KOPT-K1 (cell line): ENCODE results near the gene EPHA4.

Experiments
- H3K27ac ChIP-seq: fragments of 200-600 bp; sonication (generic); 2 replicates; pipeline ENCODE4 v1.5.1; 2016; ENCODE audit warnings: antibody characterized with exemption, mild to moderate bottlenecking, low read depth, low read length; ENCODE audit not compliant: poor library complexity, severe bottlenecking
- H3K36me3 ChIP-seq: fragments of 200-600 bp; sonication (generic); 2 replicates; pipeline ENCODE4 v1.5.1; 2017; ENCODE audit warnings: antibody characterized with exemption, mild to moderate bottlenecking, low read length, moderate library complexity; ENCODE audit not compliant: insufficient read depth
- H3K9me3 ChIP-seq: fragments of 200-600 bp; sonication (generic); 2 replicates; pipeline ENCODE4 v1.5.1; 2017; ENCODE audit warnings: antibody characterized with exemption, low read length, mild to moderate bottlenecking; ENCODE audit not compliant: insufficient read depth, poor library complexity, severe bottlenecking

EPHA4 gene

DNA sequence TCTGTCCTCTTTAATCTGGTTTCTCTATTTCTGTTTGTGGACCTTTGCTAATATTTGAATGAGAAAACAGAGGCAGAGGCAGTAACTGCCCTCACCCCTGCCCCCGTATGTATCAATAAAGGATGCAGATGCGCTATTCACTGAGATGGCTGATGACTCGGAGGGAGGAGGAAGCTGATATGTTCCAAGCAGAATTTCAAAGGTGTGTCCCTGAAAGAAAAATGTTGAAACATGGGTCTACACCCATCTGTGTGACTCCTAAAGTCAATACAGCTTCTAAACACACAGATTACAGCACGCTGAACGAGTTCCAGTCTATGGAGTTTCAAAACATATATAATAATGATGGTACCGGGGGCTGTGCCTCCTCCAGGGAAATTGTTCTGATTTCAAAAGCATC is 38.8 kb downstream of the EPHA4 start:
- no peak overlapping the region for H3K27ac ChIP-seq
- no peaks in the 10 kb centered on the region for H3K9me3 ChIP-seq
- H3K36me3 ChIP-seq, result no peaks in the 10 kb centered on the region

DNA sequence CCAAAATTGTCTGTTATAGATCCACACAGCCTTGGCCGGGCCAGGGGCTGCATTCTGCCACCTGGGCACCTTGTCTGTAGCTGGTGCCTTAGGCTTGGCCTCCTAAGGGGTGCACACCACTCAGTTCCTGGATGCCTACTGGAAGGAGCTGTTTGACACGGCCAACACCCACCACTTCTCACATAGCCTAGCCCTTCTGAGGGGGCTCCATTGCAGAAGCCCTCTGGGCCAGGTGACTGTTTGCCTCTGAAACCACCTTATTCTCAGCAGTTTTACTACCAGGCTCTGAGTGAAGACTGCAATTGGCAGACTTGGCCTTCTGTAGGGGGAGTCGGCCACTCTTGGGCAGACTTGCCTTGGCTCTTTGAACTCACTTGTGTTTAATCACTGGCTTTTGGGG is 39.5 kb downstream of the EPHA4 start:
- Histone ChIP-seq H3K27ac (no peak overlapping the region), H3K9me3 (no peaks in the 10 kb centered on the region), H3K36me3 (no peaks in the 10 kb centered on the region)

- Histone ChIP-seq H3K9me3 (no peaks in the 10 kb centered on the region), H3K27ac (no peak overlapping the region), H3K36me3 (no peaks in the 10 kb centered on the region)
These were observed 41.5 kb downstream of the EPHA4 start for GRCh38 chr2:221530653-221531037.

DNA sequence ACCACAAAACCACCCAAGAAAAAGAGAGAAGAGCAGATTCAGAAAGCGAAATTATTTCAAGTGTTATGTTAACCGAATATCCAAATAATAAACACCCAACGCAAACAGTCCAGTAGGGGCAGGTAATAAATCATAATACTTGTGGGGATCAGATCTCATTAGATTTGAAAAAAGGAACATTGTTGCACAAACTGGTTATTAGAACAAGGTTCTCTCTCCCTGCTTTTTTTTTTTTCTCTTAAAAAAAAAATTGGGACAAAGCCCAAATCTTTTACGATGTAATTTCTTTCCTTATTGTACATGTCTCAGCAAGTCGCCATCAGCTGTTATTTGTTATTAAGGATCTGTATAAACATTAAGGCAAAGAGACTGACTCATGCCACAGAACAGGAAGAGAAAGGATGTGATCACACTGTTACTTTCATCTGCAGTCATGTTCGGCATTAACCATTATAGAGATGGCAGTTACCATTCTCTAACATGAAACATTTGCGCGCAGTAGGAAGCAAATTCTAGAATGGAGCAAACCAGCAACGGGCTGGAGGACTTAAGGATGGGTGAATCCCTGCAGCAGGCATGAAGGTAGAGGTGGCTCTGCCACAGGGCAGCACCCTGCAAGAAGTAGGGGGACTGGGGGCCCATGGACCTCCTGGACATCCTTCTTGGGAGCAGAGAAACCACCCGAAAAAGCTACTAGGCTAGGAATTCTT is 42.0 kb downstream of the EPHA4 start:
- H3K27ac ChIP-seq, result no peak overlapping the region

GRCh38 chr2:221529177-221529942 is 42.7 kb downstream of the EPHA4 start:
- Histone ChIP-seq H3K27ac (no peak overlapping the region), H3K36me3 (no peaks in the 10 kb centered on the region), H3K9me3 (no peaks in the 10 kb centered on the region)

More for the DNA sequence above, 42.0 kb downstream of the EPHA4 start:
- H3K9me3 ChIP-seq, result no peaks in the 10 kb centered on the region
- no peaks in the 10 kb centered on the region for H3K36me3 ChIP-seq

GRCh38 chr2:221527776-221528309 is 44.3 kb downstream of the EPHA4 start:
- no peak overlapping the region for H3K27ac ChIP-seq
- H3K9me3 ChIP-seq, result no peaks in the 10 kb centered on the region
- no peaks in the 10 kb centered on the region for H3K36me3 ChIP-seq

GRCh38 chr2:221524158-221524557 is 47.9 kb downstream of the EPHA4 start:
- Histone ChIP-seq H3K27ac (no peak overlapping the region), H3K9me3 (no peaks in the 10 kb centered on the region), H3K36me3 (no peaks in the 10 kb centered on the region)

DNA sequence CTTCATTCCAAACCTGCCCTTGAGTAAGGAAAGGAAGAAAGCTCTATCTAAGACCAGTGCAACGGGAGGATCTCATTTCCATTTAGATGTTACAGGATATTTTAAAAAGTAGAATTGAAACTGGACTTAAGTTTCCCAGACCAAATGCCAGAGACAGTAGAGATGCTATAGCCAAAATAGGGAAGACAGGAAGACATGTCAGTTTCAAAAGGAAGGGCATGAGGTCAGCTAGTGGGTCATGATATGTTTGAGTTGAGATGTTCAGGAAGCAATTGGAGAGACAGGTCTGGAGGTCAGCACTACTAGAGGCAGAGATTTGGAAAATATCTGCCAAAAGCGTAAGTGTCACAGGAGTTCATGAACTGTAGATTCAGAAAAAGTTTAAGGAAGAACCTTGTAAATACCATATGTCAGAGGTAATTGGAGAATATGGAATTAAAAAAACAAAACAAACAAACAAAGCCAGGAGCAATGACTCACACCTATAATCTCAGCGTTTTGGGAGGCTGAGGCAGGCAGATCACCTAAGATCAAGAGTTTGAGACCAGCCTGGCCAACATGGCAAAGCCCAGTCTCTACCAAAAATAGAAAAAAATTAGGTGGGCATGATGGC is 50.8 kb downstream of the EPHA4 start:
- H3K36me3 ChIP-seq, result no peaks in the 10 kb centered on the region
- H3K9me3 ChIP-seq, result no peaks in the 10 kb centered on the region
- no peak overlapping the region for H3K27ac ChIP-seq

DNA sequence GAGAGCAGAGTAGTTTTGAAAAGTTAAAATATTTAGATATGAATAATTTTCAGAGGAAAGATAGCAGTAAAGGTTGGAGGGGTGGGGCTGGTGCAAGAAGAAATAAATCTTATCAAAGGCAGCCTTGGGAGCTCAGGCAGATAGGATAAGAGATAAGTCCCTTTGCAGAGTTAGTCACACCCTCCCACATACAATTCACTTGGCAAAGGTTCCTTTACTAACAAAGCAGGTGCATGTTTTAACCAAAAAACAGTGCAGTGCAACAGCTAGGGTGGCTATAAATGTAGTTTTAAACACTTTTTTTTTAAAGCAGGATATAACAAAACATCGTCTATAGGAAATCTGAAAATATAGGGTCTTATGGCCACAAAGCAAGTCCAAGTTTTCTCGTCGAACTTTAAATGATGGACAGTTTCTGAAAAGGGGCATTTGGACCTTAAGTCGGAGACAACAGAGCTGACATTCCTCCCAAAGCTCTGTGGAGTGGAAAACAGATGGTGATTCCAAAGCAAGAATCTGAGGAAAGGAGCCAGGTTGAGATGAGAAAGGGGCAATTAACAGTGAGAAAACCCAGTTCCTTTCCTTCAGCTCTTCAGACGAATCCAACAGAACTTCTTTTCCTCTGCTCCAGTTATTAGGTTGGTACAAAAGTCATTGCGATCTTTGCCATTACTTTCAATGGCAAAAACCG is 53.0 kb downstream of the EPHA4 start:
- no peaks in the 10 kb centered on the region for H3K36me3 ChIP-seq
- no peaks in the 10 kb centered on the region for H3K9me3 ChIP-seq
- H3K27ac ChIP-seq, result peak overlapping the region; percentile 13

GRCh38 chr2:221518201-221518934 is 53.7 kb downstream of the EPHA4 start:
- H3K27ac ChIP-seq, result peak overlapping the region; percentile 49
- no peaks in the 10 kb centered on the region for H3K9me3 ChIP-seq
- H3K36me3 ChIP-seq, result no peaks in the 10 kb centered on the region

GRCh38 chr2:221517696-221518151 is 54.4 kb downstream of the EPHA4 start:
- Histone ChIP-seq H3K9me3 (no peaks in the 10 kb centered on the region), H3K36me3 (no peaks in the 10 kb centered on the region), H3K27ac (peak overlapping the region; percentile 49)

- Histone ChIP-seq H3K27ac (peak overlapping the region; percentile 49), H3K36me3 (no peaks in the 10 kb centered on the region), H3K9me3 (no peaks in the 10 kb centered on the region)
These were observed 54.9 kb downstream of the EPHA4 start for GRCh38 chr2:221517146-221517695.

- Histone ChIP-seq H3K27ac (no peak overlapping the region), H3K36me3 (no peaks in the 10 kb centered on the region), H3K9me3 (no peaks in the 10 kb centered on the region)
These were observed 56.2 kb downstream of the EPHA4 start for GRCh38 chr2:221515864-221516263.
